Measurements from ENCODE around the gene LMOD2. TPM values are rescaled to one million over a fixed set of nuclear protein-coding genes. Genes with fewer than 3 reads are reported as not detected.

LMOD2 gene
- total RNA-seq, 1 donor from 2014 or later, result not detected

GRCh38 chr7:123624527-123625183 is 31.0 kb upstream of the LMOD2 start:
- Mint-ChIP-seq H3K9me3 (ENCODE audit: unreplicated experiment) (peaks cover 5% of the 10 kb centered on the region), H3K27ac (ENCODE audit: unreplicated experiment) (peak overlapping the region; percentile 3), H3K4me1 (ENCODE audit: low read depth, unreplicated experiment) (peaks cover 21% of the 10 kb centered on the region), H3K36me3 (ENCODE audit: unreplicated experiment) (peaks cover 6% of the 10 kb centered on the region), H3K4me3 (ENCODE audit: unreplicated experiment) (no peak overlapping the region), H3K27me3 (ENCODE audit: unreplicated experiment) (peaks cover 2% of the 10 kb centered on the region)
- DNase-seq, result peak; percentile 70
- peak; percentile 59 for TF ChIP-seq CTCF (IDR thresholded peaks at IDR 0.05; ENCODE audit: partially characterized antibody, unreplicated experiment)

- H3K36me3 Mint-ChIP-seq (ENCODE audit: unreplicated experiment), result peaks cover 6% of the 10 kb centered on the region
- peak overlapping the region; percentile 3 for H3K27ac Mint-ChIP-seq (ENCODE audit: unreplicated experiment)
- H3K4me3 Mint-ChIP-seq (ENCODE audit: unreplicated experiment), result no peak overlapping the region
- H3K9me3 Mint-ChIP-seq (ENCODE audit: unreplicated experiment), result peaks cover 5% of the 10 kb centered on the region
- DNase-seq, result no peak
- peaks cover 21% of the 10 kb centered on the region for H3K4me1 Mint-ChIP-seq (ENCODE audit: low read depth, unreplicated experiment)
- TF ChIP-seq CTCF (IDR thresholded peaks at IDR 0.05; ENCODE audit: partially characterized antibody, unreplicated experiment), result no peak
- peaks cover 2% of the 10 kb centered on the region for H3K27me3 Mint-ChIP-seq (ENCODE audit: unreplicated experiment)
These were observed 30.4 kb upstream of the LMOD2 start for GRCh38 chr7:123625254-123625653.

- no peak overlapping the region for H3K27ac Mint-ChIP-seq (ENCODE audit: unreplicated experiment)
- H3K36me3 Mint-ChIP-seq (ENCODE audit: unreplicated experiment), result peaks cover 6% of the 10 kb centered on the region
- H3K4me1 Mint-ChIP-seq (ENCODE audit: low read depth, unreplicated experiment), result peaks cover 13% of the 10 kb centered on the region
- peaks cover 5% of the 10 kb centered on the region for H3K9me3 Mint-ChIP-seq (ENCODE audit: unreplicated experiment)
- DNase-seq, result no peak
- TF ChIP-seq CTCF (IDR thresholded peaks at IDR 0.05; ENCODE audit: partially characterized antibody, unreplicated experiment), result no peak
- H3K27me3 Mint-ChIP-seq (ENCODE audit: unreplicated experiment), result peaks cover 2% of the 10 kb centered on the region
- no peak overlapping the region for H3K4me3 Mint-ChIP-seq (ENCODE audit: unreplicated experiment)
These were observed 27.8 kb upstream of the LMOD2 start for GRCh38 chr7:123627851-123628250.

GRCh38 chr7:123628829-123629228 is 26.8 kb upstream of the LMOD2 start:
- Mint-ChIP-seq H3K36me3 (ENCODE audit: unreplicated experiment) (peaks cover 6% of the 10 kb centered on the region), H3K27ac (ENCODE audit: unreplicated experiment) (no peak overlapping the region), H3K4me1 (ENCODE audit: low read depth, unreplicated experiment) (peaks cover 10% of the 10 kb centered on the region), H3K27me3 (ENCODE audit: unreplicated experiment) (peaks cover 2% of the 10 kb centered on the region), H3K4me3 (ENCODE audit: unreplicated experiment) (no peak overlapping the region), H3K9me3 (ENCODE audit: unreplicated experiment) (peaks cover 5% of the 10 kb centered on the region)
- DNase-seq, result no peak
- no peak for TF ChIP-seq CTCF (IDR thresholded peaks at IDR 0.05; ENCODE audit: partially characterized antibody, unreplicated experiment)

- no peak for DNase-seq
- no peak for TF ChIP-seq CTCF (IDR thresholded peaks at IDR 0.05; ENCODE audit: partially characterized antibody, unreplicated experiment)
- Mint-ChIP-seq H3K27ac (ENCODE audit: unreplicated experiment) (no peak overlapping the region), H3K36me3 (ENCODE audit: unreplicated experiment) (peaks cover 6% of the 10 kb centered on the region), H3K4me3 (ENCODE audit: unreplicated experiment) (no peak overlapping the region), H3K9me3 (ENCODE audit: unreplicated experiment) (peaks cover 5% of the 10 kb centered on the region), H3K4me1 (ENCODE audit: low read depth, unreplicated experiment) (peaks cover 10% of the 10 kb centered on the region), H3K27me3 (ENCODE audit: unreplicated experiment) (peaks cover 2% of the 10 kb centered on the region)
These were observed 26.4 kb upstream of the LMOD2 start for GRCh38 chr7:123629281-123629680.

Measured in glutamatergic neuron (in vitro differentiated cells).